Liver (tissue), 3 donors: ENCODE results near the gene CD79A.

Experiments used
- CTCF ChIP-seq: fragments of 150-350 bp; IDR thresholded peaks from 2 replicates; pipeline ENCODE4 v1.5.1; 2017; ENCODE audit warnings: improper control_type of control experiment, low read depth, low read length; ENCODE audit not compliant: missing input control
- EGR1 ChIP-seq, 2 donors: IDR thresholded peaks; 2 replicates each; pipeline ENCODE4 v1.6.1; 2016 to 2018; ENCODE audit warnings: antibody characterized with exemption in 2 of 2, low read depth in 2 of 2
- FOXA1 ChIP-seq: IDR thresholded peaks from 2 replicates; pipeline ENCODE4 v1.6.1; 2016; ENCODE audit warnings: antibody characterized with exemption
- GABPA ChIP-seq, 2 donors: IDR thresholded peaks in 1 of 2; conservative IDR thresholded peaks in 1 of 2; 2 replicates each; pipeline ENCODE4 v1.6.1; 2016; ENCODE audit warnings: antibody characterized with exemption in 2 of 2, mild to moderate bottlenecking in 1 of 2, moderate library complexity in 1 of 2
- JUND ChIP-seq, 2 donors: IDR thresholded peaks; 2 replicates each; pipeline ENCODE4 v1.6.1; 2016; ENCODE audit warnings: antibody characterized with exemption in 2 of 2
- RAD21 ChIP-seq, 2 donors: IDR thresholded peaks; 2 replicates each; pipeline ENCODE4 v1.6.1; 2016; ENCODE audit warnings: antibody characterized with exemption in 2 of 2, mild to moderate bottlenecking in 2 of 2
- RXRA ChIP-seq, 2 donors: IDR thresholded peaks; 2 replicates each; pipeline ENCODE4 v1.6.1; 2017 to 2018; ENCODE audit warnings: antibody characterized with exemption in 2 of 2, mild to moderate bottlenecking in 1 of 2
- SP1 ChIP-seq: IDR thresholded peaks from 2 replicates; pipeline ENCODE4 v1.6.1; 2018; ENCODE audit warnings: antibody characterized with exemption, mild to moderate bottlenecking
- TAF1 ChIP-seq: conservative IDR thresholded peaks from 2 replicates; pipeline ENCODE4 v1.6.1; 2016; ENCODE audit warnings: antibody characterized with exemption, mild to moderate bottlenecking
- YY1 ChIP-seq: IDR thresholded peaks from 2 replicates; pipeline ENCODE4 v1.6.1; 2016; ENCODE audit warnings: antibody characterized with exemption, mild to moderate bottlenecking
- TF ChIP-seq, protein P1 (sequence below): IDR thresholded peaks from 2 replicates; pipeline ENCODE4 v1.6.1; 2016; ENCODE audit warnings: antibody characterized with exemption
- TF ChIP-seq, protein P2 (sequence below): IDR thresholded peaks from 2 replicates; pipeline ENCODE4 v1.6.1; 2016; ENCODE audit warnings: antibody characterized with exemption
- TF ChIP-seq, protein P3 (sequence below): IDR thresholded peaks from 2 replicates; pipeline ENCODE4 v1.6.1; 2016; ENCODE audit warnings: antibody characterized with exemption, mild to moderate bottlenecking
- TF ChIP-seq, protein P4 (sequence below): IDR thresholded peaks from 2 replicates; pipeline ENCODE4 v1.6.1; 2016; ENCODE audit warnings: antibody characterized with exemption
- donor health status: healthy.
- donor health status: healthy.

DNA sequence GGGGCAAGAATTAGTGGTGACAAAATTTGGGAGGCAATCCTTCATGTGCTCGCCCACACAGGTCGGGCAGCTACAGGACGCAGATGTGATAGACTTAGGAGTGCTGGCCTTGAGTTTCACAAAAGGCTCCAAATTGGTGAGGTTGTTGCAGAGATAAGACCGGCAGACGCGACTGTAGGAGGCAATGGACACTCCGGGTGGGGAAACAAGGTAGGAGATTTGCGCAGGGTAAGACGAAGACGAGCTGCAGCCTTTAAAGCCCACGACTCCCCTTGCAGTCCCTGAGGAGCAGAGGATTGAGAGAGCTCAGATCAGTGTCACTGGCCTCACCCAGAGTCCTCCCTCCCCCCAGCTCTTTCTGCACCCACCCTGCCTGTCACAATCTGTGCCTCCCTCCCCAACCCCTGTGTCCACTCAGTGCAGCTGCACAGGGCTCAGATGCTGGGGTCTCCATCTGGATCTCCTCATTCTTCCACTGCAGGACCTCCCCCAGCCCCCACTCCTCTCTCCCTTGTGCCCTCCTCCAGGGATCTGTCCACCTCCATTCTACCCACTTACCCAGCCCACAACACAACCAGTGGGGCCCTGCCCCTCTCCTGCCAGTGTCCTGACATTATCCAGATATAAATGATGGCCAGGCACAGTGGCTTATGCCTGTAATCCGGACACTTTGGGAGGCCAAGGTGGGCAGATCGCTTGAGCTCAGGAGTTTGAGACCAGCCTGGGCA, 38.9 kb upstream of the CD79A start:
- TF ChIP-seq CTCF = no peak
- TF ChIP-seq, protein P1, sequence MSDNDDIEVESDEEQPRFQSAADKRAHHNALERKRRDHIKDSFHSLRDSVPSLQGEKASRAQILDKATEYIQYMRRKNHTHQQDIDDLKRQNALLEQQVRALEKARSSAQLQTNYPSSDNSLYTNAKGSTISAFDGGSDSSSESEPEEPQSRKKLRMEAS = no peak
- TF ChIP-seq, protein P2, sequence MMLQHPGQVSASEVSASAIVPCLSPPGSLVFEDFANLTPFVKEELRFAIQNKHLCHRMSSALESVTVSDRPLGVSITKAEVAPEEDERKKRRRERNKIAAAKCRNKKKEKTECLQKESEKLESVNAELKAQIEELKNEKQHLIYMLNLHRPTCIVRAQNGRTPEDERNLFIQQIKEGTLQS = no peak
- TF ChIP-seq, protein P3, sequence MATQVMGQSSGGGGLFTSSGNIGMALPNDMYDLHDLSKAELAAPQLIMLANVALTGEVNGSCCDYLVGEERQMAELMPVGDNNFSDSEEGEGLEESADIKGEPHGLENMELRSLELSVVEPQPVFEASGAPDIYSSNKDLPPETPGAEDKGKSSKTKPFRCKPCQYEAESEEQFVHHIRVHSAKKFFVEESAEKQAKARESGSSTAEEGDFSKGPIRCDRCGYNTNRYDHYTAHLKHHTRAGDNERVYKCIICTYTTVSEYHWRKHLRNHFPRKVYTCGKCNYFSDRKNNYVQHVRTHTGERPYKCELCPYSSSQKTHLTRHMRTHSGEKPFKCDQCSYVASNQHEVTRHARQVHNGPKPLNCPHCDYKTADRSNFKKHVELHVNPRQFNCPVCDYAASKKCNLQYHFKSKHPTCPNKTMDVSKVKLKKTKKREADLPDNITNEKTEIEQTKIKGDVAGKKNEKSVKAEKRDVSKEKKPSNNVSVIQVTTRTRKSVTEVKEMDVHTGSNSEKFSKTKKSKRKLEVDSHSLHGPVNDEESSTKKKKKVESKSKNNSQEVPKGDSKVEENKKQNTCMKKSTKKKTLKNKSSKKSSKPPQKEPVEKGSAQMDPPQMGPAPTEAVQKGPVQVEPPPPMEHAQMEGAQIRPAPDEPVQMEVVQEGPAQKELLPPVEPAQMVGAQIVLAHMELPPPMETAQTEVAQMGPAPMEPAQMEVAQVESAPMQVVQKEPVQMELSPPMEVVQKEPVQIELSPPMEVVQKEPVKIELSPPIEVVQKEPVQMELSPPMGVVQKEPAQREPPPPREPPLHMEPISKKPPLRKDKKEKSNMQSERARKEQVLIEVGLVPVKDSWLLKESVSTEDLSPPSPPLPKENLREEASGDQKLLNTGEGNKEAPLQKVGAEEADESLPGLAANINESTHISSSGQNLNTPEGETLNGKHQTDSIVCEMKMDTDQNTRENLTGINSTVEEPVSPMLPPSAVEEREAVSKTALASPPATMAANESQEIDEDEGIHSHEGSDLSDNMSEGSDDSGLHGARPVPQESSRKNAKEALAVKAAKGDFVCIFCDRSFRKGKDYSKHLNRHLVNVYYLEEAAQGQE = no peak
- TF ChIP-seq RAD21 (IDR thresholded peaks at IDR 0.05) = no peak
- TF ChIP-seq, protein P4, sequence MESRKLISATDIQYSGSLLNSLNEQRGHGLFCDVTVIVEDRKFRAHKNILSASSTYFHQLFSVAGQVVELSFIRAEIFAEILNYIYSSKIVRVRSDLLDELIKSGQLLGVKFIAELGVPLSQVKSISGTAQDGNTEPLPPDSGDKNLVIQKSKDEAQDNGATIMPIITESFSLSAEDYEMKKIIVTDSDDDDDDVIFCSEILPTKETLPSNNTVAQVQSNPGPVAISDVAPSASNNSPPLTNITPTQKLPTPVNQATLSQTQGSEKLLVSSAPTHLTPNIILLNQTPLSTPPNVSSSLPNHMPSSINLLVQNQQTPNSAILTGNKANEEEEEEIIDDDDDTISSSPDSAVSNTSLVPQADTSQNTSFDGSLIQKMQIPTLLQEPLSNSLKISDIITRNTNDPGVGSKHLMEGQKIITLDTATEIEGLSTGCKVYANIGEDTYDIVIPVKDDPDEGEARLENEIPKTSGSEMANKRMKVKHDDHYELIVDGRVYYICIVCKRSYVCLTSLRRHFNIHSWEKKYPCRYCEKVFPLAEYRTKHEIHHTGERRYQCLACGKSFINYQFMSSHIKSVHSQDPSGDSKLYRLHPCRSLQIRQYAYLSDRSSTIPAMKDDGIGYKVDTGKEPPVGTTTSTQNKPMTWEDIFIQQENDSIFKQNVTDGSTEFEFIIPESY = no peak
- TF ChIP-seq EGR1 (IDR thresholded peaks at IDR 0.05; ENCODE audit: low read depth in 2 of 2) = no peak
- no peak for TF ChIP-seq YY1
- no peak for TF ChIP-seq RXRA (IDR thresholded peaks at IDR 0.05)
- TF ChIP-seq GABPA (IDR thresholded peaks at IDR 0.05 in 1 of 2, conservative IDR thresholded peaks at IDR 0.05 in 1 of 2) = no peak
- TF ChIP-seq SP1 = no peak
- no peak for TF ChIP-seq TAF1
- no peak for TF ChIP-seq JUND (IDR thresholded peaks at IDR 0.05)
- no peak for TF ChIP-seq FOXA1
